Suppressor macrophage (primary cell): Measurements from ENCODE around the gene PTX4.

Experiments used
- DNase-seq, 4 experiments: peaks; one replicate each; pipeline ENCODE4 v3.0.0-alpha.2; 2020 to 2022

PTX4 gene

GRCh38 chr16:1499756-1500464 lies 11.2 kb upstream of the PTX4 start:
- no peak for DNase-seq

GRCh38 chr16:1498899-1499676 lies 10.3 kb upstream of the PTX4 start:
- DNase-seq, result no peak

GRCh38 chr16:1497014-1497598 lies 8.4 kb upstream of the PTX4 start:
- DNase-seq, result no peak

- DNase-seq, result no peak
Observed at GRCh38 chr16:1496464-1496863, 7.7 kb upstream of the PTX4 start.

- DNase-seq, result no peak
Observed at GRCh38 chr16:1495889-1496262, 7.1 kb upstream of the PTX4 start.

- no peak for DNase-seq
Observed at GRCh38 chr16:1495211-1495888, 6.6 kb upstream of the PTX4 start.

- no peak for DNase-seq
Observed at GRCh38 chr16:1494711-1495110, 6.0 kb upstream of the PTX4 start.

GRCh38 chr16:1494129-1494640 lies 5.4 kb upstream of the PTX4 start:
- DNase-seq, result peak in 3 of 4 experiments; percentile 16 to 42 (median 23)

- peak; percentile 7 to 55 (median 34) for DNase-seq
Observed at GRCh38 chr16:1493746-1494094, 5.0 kb upstream of the PTX4 start.

GRCh38 chr16:1492923-1493745 lies 4.4 kb upstream of the PTX4 start, which contains the start of gene TELO2:
Gene TELO2 (plus strand): TSS chr16:1493360. CDS start chr16:1494282, 922 bp downstream.
- peak; percentile 89 to 97 (median 94) for DNase-seq

- DNase-seq, result no peak
Observed at GRCh38 chr16:1492082-1492922, 3.6 kb upstream of the PTX4 start.

GRCh38 chr16:1491327-1491726 lies 2.6 kb upstream of the PTX4 start:
- no peak for DNase-seq

GRCh38 chr16:1489077-1489476 lies 333 bp upstream of the PTX4 start:
- no peak for DNase-seq

GRCh38 chr16:1488054-1488601 lies 616 bp downstream of the PTX4 start:
- DNase-seq, result no peak

GRCh38 chr16:1487395-1488053 lies 1.2 kb downstream of the PTX4 start:
- no peak for DNase-seq

- DNase-seq, result no peak
Observed at GRCh38 chr16:1486551-1487390, 2.0 kb downstream of the PTX4 start.

- no peak for DNase-seq
Observed at GRCh38 chr16:1485847-1486496, 2.8 kb downstream of the PTX4 start.
